Esophagus muscularis mucosa (tissue), 4 donors: ENCODE results near the gene COX8C. TPM values are rescaled to one million over a fixed set of nuclear protein-coding genes. Genes with fewer than 3 reads are reported as not detected.
"Not testable (repeated sequence)": the region's sequence is repeated elsewhere in the genome, so short reads cannot be mapped to it uniquely, and the experiment has no call there.

Experiments used
- DNase-seq: peaks from one replicate; pipeline ENCODE4 v3.0.0-alpha.2; 2017; ENCODE audit errors: extremely low spot score
- H3K27ac ChIP-seq, 4 donors: fragments of 200-600 bp; sonication (generic); replicated peaks in 1 of 4; 1 replicate in 3 of 4; 2 replicates in 1 of 4; pipeline ENCODE4 v1.5.1; 2016 to 2019; ENCODE audit warnings: mild to moderate bottlenecking in 1 of 4
- H3K27me3 ChIP-seq, 4 donors: fragments of 200-600 bp; sonication (generic); one replicate each; pipeline versions ENCODE4 v1.5.1 to v1.6.0; 2016 to 2019
- H3K36me3 ChIP-seq, 4 donors: fragments of 200-600 bp; sonication (generic); one replicate each; pipeline ENCODE4 v1.5.1; 2016 to 2019
- H3K4me1 ChIP-seq, 4 donors: fragments of 200-600 bp; sonication (generic); one replicate each; pipeline ENCODE4 v1.5.1; 2016 to 2019
- H3K4me3 ChIP-seq, 4 donors: fragments of 200-600 bp; sonication (generic); 1 replicate in 2 of 4; 2 replicates in 2 of 4; pipeline ENCODE4 v1.5.1; 2016 to 2019; ENCODE audit warnings: mild to moderate bottlenecking in 4 of 4, moderate library complexity in 1 of 4
- H3K9me3 ChIP-seq, 4 donors: fragments of 200-600 bp; sonication (generic); 1 replicate in 3 of 4; 2 replicates in 1 of 4; pipeline ENCODE4 v1.5.1; 2016 to 2019
- CTCF ChIP-seq, 3 experiments: fragments of 200-600 bp in 2 of 3; fragments of 450-650 bp in 1 of 3; sonication (generic) in 2 of 3; IDR thresholded peaks; one replicate each; pipeline ENCODE4 v1.5.1; 2017 to 2019; ENCODE audit warnings: antibody characterized with exemption in 3 of 3, mild to moderate bottlenecking in 2 of 3, moderate library complexity in 1 of 3
- EP300 ChIP-seq: sonication (generic); formaldehyde crosslinking; IDR thresholded peaks from one replicate; pipeline ENCODE4 v1.6.1; 2017; ENCODE audit warnings: antibody characterized with exemption
- POLR2A ChIP-seq: fragments of 450-650 bp; IDR thresholded peaks from one replicate; pipeline ENCODE4 v1.6.1; 2017; ENCODE audit warnings: antibody characterized with exemption, moderate library complexity, mild to moderate bottlenecking, low read depth
- POLR2AphosphoS5 ChIP-seq, 2 donors: sonication (generic); formaldehyde crosslinking; IDR thresholded peaks; one replicate each; pipeline ENCODE4 v1.6.1; 2017; ENCODE audit warnings: antibody characterized with exemption in 2 of 2
- WGBS: methylation state at CpG from one replicate; pipeline ENCODE4 v1.1.5; 2018; 5-methylcytosine and 5-hydroxymethylcytosine counted together
- intact Hi-C: fragments of 100-400 bp; cut with DNase I; formaldehyde crosslinking; loops from one replicate; pipeline ENCODE4 v1.15.1; 2023
- total RNA-seq, 4 donors: library from RNA; depleted of rRNA; stranded (reverse); fragments of >200 nt; gene quantifications; one replicate each; pipeline versions ENCODE4 v1.1.0 to v1.2.1, GENCODE V29; 2016

Gene COX8C
- total RNA-seq, 4 donors from 2014 or later = not detected

- WGBS = 80% methylated on average over 5 of the region's 5 CpGs
- no peaks in the 10 kb centered on the region for H3K9me3 ChIP-seq
- TF ChIP-seq EP300 (no peak), POLR2A (no peak)
- H3K4me1 ChIP-seq = no peaks in the 10 kb centered on the region
- H3K27ac ChIP-seq = no peak overlapping the region
- no peaks in the 10 kb centered on the region for H3K27me3 ChIP-seq
- H3K36me3 ChIP-seq = no peaks in the 10 kb centered on the region
- no peak overlapping the region for H3K4me3 ChIP-seq
- DNase-seq = no peak
- intact Hi-C loops = no loop called here
Measured at GRCh38 chr14:93348292-93348691, 1.3 kb downstream of the COX8C start.

- H3K4me1 ChIP-seq, H3K27me3 ChIP-seq, H3K36me3 ChIP-seq, intact Hi-C loops, H3K4me3 ChIP-seq, H3K27ac ChIP-seq, DNase-seq, H3K9me3 ChIP-seq: not testable (repeated sequence)
- WGBS = 88% methylated on average over 6 of the region's 6 CpGs
Measured at GRCh38 chr14:93354873-93355272, 7.9 kb downstream of the COX8C start.

GRCh38 chr14:93368996-93369712, 22.2 kb downstream of the COX8C start:
- Histone ChIP-seq H3K36me3 (no peaks in the 10 kb centered on the region), H3K27ac (no peak overlapping the region), H3K9me3 (peaks cover 0 to 10% (median 0%) of the 10 kb centered on the region in 4 donors), H3K27me3 (no peaks in the 10 kb centered on the region), H3K4me3 (no peak overlapping the region), H3K4me1 (no peaks in the 10 kb centered on the region)
- intact Hi-C loops = no loop called here
- WGBS = 61% methylated on average over 5 of the region's 5 CpGs
- DNase-seq = no peak
- TF ChIP-seq POLR2AphosphoS5 (IDR thresholded peaks at IDR 0.05) (no peak), POLR2A (no peak), CTCF (IDR thresholded peaks at IDR 0.05) (no peak), EP300 (no peak)

GRCh38 chr14:93369713-93370266, 22.8 kb downstream of the COX8C start:
- intact Hi-C loops = no loop called here
- H3K36me3 ChIP-seq = no peaks in the 10 kb centered on the region
- no peaks in the 10 kb centered on the region for H3K27me3 ChIP-seq
- H3K27ac ChIP-seq = no peak overlapping the region
- H3K4me3 ChIP-seq = no peak overlapping the region
- H3K9me3 ChIP-seq = peaks cover 0 to 13% (median 0%) of the 10 kb centered on the region in 4 donors
- H3K4me1 ChIP-seq = no peaks in the 10 kb centered on the region
- 80% methylated on average over 4 of the region's 4 CpGs for WGBS
- DNase-seq = no peak
- TF ChIP-seq CTCF (IDR thresholded peaks at IDR 0.05) (no peak), POLR2A (no peak), EP300 (no peak)

DNA sequence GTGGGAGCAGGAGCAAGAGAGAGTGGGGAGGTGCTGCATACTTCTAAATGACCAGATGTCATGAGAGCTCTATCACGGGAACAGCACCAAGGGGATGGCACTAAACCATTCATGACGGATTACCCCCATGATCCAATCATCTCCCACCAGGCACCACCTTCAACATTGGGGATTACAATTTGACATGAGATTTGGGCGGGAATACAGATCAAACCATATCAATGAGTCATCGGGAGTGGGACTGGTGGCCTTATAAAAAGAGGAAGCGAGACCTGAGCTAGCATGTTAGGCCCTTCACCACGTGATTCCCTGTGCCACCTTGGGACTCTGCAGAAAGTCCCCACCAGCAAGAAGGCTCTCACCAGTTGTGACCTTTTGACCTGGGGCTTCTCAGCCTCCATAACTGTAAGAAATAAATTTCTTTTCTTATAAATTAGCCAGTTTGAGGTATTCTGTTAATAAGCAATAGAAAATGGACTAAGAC, 28.7 kb downstream of the COX8C start:
- Histone ChIP-seq H3K4me3 (no peak overlapping the region), H3K27ac (no peak overlapping the region), H3K27me3 (no peaks in the 10 kb centered on the region), H3K9me3 (peaks cover 0 to 13% (median 0%) of the 10 kb centered on the region in 4 donors), H3K4me1 (no peaks in the 10 kb centered on the region), H3K36me3 (no peaks in the 10 kb centered on the region)
- no peak for DNase-seq
- no peak for TF ChIP-seq POLR2AphosphoS5 (IDR thresholded peaks at IDR 0.05)
- TF ChIP-seq CTCF (IDR thresholded peaks at IDR 0.05) = no peak
- TF ChIP-seq POLR2A = no peak
- no peak for TF ChIP-seq EP300
- 92% methylated on average over 6 of the region's 6 CpGs for WGBS
- intact Hi-C loops = no loop called here
